ENCODE measurements around the gene EYS. TPM values are rescaled to one million over a fixed set of nuclear protein-coding genes. Genes with fewer than 3 reads are reported as not detected.

EYS gene
- total RNA-seq, 4 donors from 2014 or later: 0.12 to 1.4 (median 0.22) TPM

DNA sequence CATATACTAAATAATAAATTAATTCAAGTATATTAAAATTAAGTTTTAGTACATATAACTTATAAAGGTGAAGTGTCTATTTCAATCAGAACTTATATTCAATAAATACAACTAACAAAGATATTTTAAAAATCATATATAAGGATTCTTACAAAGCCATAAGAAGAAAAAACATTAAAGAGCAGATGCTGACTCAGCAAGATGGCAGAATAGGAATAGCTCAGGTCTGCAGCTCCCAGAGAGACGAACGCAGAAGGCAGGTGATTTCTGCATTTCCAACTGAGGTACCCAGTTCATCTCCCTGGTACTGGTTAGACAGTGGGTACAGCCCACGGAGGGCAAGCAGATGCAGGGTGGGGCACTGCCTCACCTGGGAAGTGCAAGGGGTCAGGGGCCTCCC lies 811.1 kb downstream of the EYS start:
- ATAC-seq (ENCODE audit: low FRiP score) (no peak), DNase-seq (ENCODE audit: low spot score) (no peak)
- TF ChIP-seq, protein P1, sequence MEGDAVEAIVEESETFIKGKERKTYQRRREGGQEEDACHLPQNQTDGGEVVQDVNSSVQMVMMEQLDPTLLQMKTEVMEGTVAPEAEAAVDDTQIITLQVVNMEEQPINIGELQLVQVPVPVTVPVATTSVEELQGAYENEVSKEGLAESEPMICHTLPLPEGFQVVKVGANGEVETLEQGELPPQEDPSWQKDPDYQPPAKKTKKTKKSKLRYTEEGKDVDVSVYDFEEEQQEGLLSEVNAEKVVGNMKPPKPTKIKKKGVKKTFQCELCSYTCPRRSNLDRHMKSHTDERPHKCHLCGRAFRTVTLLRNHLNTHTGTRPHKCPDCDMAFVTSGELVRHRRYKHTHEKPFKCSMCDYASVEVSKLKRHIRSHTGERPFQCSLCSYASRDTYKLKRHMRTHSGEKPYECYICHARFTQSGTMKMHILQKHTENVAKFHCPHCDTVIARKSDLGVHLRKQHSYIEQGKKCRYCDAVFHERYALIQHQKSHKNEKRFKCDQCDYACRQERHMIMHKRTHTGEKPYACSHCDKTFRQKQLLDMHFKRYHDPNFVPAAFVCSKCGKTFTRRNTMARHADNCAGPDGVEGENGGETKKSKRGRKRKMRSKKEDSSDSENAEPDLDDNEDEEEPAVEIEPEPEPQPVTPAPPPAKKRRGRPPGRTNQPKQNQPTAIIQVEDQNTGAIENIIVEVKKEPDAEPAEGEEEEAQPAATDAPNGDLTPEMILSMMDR (IDR thresholded peaks at IDR 0.05): no peak

DNA sequence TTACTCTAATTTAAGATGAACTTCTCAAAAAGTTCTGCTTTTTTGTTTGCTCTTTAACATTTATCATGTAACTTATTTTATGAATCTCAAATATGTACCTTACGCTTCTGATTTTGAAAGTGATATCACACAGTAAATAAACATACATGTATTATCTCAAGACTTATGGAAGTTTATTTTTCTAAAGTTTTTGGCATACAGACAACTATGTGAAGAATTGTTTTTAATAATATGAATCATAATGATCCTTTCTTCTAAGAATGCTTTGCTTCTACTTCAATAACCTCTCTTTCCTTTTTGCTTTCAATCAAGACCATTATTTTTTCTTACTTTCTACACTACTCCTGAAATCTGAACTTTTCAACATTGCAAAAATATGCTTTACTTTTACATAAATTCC lies 816.4 kb downstream of the EYS start:
- TF ChIP-seq, protein P1 (IDR thresholded peaks at IDR 0.05): no peak
- no peak for ATAC-seq (ENCODE audit: low FRiP score)
- DNase-seq (ENCODE audit: low spot score): no peak

DNA sequence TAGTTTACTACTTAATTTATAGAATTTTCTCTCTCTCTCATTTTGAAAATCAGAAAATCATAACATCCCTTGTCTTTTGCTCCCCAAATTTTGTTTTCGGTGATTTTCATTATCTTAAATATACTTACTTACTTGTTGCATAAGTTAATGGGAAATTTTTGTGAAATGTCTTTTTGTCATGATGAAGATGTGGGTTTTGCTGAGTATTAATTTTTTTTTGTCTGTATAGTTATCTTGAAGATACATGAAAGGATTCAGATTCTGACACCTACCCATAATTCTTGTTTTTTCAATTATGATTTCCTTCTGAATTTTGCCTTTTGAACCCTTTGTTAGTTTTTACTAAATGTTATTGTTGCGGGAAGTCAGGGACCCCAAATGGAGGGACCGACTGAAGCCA lies 817.9 kb downstream of the EYS start:
- TF ChIP-seq, protein P1 (IDR thresholded peaks at IDR 0.05): no peak
- DNase-seq (ENCODE audit: low spot score): no peak
- no peak for ATAC-seq (ENCODE audit: low FRiP score)

DNA sequence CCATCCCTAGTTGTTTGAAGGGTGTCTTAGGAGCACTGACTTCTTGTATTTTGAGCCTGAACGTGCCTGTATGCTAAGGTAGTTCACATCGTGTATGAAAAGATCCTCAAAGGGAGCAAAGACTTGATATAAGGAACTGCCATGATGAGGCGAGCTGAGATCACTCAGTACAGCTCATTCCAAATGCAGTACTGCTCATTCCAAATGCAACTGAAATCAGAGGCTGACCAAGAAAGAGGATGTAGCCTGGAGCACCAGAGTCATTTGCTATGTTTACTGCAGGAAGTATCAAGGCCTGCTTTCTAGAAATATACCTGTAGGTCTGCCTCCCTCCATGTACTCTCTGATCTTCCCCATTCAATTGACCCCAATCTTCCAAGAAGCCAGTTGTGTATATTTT lies 832.2 kb downstream of the EYS start:
- TF ChIP-seq, protein P1 (IDR thresholded peaks at IDR 0.05): no peak
- ATAC-seq (ENCODE audit: low FRiP score): no peak
- DNase-seq (ENCODE audit: low spot score): no peak

DNA sequence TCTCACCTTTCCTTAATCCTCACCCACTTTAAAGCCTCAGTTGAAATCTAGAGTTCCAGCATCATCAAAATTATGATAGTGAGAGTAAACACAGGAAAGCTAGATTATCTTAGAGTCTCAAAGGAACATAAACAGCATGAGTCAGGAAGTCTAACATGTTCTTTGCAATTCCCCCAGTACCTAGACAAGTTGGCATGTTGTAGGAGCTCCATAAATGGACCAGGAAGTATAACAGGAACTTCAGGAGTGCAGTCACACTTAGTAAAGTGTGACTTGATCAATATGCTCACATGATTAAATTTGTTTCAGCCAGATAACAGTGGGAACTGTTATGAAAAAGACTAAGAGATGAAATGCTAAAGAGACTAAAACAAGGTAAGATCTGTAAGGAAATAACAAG lies 834.4 kb downstream of the EYS start:
- ATAC-seq (ENCODE audit: low FRiP score) (no peak), DNase-seq (ENCODE audit: low spot score) (no peak)
- TF ChIP-seq, protein P1 (IDR thresholded peaks at IDR 0.05): no peak

DNA sequence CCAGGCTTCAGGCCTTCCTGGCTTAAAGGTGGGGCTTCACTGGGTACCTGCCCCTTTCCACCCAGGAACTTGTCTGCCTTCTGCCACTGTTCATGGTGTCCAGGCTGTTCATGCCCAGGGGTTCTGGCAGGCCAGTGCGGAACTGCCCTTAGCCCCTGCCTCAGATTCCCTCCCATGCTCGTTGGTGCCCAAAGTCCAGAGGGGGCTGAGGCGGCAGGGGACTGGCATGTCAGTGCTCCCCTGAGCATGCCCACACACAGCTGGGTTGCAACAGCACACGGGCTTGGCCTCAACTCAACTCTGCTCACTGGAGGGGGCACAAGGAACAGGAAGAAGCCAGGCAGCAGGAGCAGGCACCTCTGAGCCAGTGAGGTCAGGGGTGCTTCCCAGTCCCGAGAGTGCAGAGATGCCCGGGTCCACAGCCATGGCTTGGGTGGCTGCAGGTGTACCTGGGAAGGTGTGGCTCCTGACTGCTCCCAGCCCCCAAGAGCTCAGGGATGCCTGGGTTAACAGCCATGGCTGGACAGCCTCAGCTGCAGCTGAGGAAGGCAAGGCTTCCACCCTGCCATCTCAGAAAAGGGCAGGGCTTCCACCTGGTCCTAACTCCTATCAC lies 845.9 kb downstream of the EYS start:
- TF ChIP-seq, protein P1 (IDR thresholded peaks at IDR 0.05): no peak
- no peak for ATAC-seq (ENCODE audit: low FRiP score)
- no peak for DNase-seq (ENCODE audit: low spot score)

DNA sequence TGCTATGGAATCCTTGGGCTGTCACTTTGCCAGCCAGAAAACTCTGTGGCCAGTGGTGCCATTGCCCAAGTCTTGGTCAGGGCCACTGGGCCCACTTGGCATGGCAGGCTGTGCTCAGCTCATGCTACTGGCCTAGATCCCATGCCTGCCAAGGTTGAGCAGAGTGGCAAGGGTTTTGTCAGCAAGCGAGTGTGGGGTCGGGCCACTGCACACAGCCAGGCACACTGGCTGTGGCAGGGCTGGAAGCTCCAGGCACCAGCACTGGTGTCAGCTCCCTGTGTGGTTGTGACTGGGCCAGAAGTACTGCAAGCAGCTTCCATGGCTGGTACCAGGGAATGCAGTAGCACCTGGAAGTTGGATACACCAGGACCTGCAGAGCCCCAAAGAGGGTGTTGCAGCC lies 846.8 kb downstream of the EYS start:
- TF ChIP-seq, protein P1 (IDR thresholded peaks at IDR 0.05): no peak
- DNase-seq (ENCODE audit: low spot score) (no peak), ATAC-seq (ENCODE audit: low FRiP score) (no peak)

Measured in omental fat pad (tissue), 4 donors.